Stimulated activated CD4-positive, alpha-beta T cell treated with anti-CD3 and anti-CD28 coated beads, Interleukin-15, amount 100 ng/mL, for 24 hours (primary cell): ENCODE measurements around the gene ZBTB34.
"Not testable (repeated sequence)": the region's sequence is repeated elsewhere in the genome, so short reads cannot be mapped to it uniquely, and the experiment has no call there.

ENCODE experiments used
- DNase-seq: peaks from one replicate; pipeline ENCODE4 v3.0.0-alpha.2; 2020

ZBTB34 gene, protein sequence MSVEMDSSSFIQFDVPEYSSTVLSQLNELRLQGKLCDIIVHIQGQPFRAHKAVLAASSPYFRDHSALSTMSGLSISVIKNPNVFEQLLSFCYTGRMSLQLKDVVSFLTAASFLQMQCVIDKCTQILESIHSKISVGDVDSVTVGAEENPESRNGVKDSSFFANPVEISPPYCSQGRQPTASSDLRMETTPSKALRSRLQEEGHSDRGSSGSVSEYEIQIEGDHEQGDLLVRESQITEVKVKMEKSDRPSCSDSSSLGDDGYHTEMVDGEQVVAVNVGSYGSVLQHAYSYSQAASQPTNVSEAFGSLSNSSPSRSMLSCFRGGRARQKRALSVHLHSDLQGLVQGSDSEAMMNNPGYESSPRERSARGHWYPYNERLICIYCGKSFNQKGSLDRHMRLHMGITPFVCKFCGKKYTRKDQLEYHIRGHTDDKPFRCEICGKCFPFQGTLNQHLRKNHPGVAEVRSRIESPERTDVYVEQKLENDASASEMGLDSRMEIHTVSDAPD

DNA sequence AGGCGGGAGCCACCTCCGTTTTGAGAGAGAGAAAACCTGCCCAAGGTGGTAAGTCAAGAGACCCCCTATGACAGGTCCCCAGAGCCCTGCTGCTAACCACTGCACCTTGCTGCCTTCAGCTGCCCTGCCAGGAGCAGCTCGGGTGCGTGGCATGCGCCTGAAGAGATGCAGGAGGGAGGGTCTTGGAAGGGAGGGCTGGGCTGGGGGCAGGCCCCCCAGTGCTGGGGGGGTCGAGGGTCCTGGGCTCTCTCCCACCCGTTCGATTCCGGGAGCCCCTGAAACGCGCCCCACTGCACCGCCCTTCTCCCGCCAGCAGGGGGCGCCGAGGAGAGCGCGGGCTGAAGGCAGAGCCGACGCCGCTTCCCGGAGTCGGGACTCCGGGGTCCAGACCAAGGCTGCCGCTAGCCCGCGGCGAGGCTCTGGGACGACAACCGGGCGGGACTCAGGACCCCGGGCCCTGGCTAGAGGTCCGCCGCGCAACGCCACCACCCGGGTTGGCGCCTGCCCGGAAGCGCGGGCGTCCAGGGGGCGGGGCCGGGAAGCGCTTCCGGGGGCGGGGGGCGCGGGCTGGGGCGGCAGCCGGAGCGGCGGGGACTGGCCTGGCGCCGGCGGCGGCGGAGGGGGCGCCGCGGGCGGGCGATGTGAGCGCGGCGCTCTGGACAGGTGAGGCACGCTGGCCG is at the start of gene ZBTB34:
TSS of gene ZBTB34 (plus strand) at position 563 of the 680 bp plus-strand sequence. CDS start 18,761 bp downstream, outside the sequence.
- DNase-seq, result peak; percentile 73

GRCh38 chr9:126813072-126813471 is 47.4 kb upstream of the ZBTB34 start:
- no peak for DNase-seq

DNA sequence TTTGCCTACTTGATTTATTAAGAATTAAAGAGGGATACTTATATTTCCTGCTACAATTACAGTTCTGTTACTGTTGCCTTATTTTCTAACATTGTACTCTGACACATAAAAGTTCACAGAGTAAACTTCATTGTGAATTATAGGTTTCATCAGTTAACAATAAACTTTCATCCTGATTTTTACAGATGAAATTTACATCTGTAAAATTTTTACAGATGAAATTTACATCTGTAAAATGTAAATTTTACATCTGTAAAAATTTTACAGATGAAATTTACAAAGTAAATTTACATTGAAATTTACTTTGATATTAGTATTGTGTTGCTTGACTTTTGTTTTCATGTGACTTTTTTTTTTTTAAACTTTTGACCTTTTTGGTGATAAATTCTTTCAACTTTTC is 46.3 kb upstream of the ZBTB34 start:
- no peak for DNase-seq

GRCh38 chr9:126817615-126818014 is 42.8 kb upstream of the ZBTB34 start:
- DNase-seq, result not testable (repeated sequence)

GRCh38 chr9:126818482-126818881 is 42.0 kb upstream of the ZBTB34 start:
- no peak for DNase-seq

DNA sequence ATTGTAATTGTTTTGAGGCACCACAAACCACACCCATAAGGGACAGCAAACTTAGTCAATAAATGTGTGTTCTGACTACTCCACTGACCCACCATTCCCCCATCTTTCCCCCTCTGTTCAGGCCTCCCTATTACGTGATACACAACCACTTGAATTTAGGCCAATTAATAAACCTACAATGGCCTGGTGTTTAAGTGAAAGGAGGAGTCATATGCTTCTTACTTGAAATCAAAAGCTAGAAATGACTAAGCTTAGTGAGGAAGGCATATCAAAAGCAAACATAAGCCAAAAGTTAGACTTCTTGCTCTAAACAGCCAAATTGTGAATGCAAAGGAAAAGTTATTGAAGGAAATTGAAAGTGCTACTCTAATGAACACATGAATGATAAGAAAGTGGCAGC is 41.0 kb upstream of the ZBTB34 start:
- no peak for DNase-seq

DNA sequence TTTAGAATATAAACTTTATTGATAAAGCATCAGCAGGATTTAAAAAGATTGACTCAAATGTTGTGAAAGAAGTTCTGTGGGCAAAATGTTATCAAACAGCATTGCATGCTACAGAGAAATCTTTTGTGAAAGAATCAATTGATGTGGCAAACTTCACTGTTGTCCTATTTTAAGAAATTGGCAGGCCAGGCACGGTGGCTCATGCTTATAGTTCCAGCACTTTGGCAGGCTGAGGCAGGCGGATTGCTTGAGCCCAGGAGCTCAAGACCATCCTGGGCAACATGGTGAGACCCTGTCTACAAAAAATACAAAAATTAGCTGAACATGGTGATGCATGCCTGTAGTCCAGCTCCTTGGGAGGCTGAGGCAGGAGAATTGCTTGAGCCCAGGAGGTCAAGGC is 38.2 kb upstream of the ZBTB34 start:
- DNase-seq, result no peak

DNA sequence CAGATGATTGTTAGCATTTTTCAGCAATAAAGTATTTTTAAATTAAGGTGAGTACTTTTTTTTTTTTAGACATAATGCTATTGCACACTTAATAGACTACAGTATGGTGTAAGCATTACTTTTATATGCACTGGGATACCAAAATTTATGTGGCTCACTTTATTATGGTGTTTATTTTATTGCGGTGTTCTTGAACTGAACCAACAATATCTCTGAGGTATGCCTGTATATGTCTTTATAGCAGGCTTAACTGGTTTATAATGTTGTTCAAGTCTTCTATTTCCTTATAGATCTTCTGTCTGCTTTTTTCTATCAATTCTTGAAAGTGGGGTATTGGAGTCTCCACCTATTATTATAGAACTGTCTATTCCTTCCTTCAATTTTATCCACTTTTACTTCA is 37.6 kb upstream of the ZBTB34 start:
- DNase-seq, result no peak

GRCh38 chr9:126824052-126824451 is 36.4 kb upstream of the ZBTB34 start:
- not testable (repeated sequence) for DNase-seq

DNA sequence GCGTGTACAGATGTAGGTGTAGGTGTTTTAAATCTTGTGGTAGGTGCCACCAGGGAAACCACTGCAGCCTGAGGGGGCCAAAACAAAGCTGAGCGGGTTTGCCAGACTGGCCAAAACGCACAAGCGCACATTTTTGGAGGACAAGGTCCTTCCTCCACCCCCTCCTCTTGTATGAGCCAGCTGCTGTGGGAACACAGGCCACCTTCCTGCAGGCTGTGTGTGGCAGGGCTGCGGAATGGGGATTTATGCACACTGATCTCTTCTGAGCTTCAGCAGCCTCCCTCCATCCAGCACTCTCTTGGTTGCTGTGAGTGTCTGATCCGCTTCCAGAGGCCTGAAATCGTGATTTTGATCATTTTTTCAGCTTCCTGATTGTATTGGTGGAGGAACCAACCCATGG is 33.2 kb upstream of the ZBTB34 start:
- DNase-seq, result no peak

GRCh38 chr9:126829035-126829434 is 31.4 kb upstream of the ZBTB34 start:
- no peak for DNase-seq

- no peak for DNase-seq
These were observed 29.6 kb upstream of the ZBTB34 start for GRCh38 chr9:126830827-126831226.

GRCh38 chr9:126832440-126832839 is 28.0 kb upstream of the ZBTB34 start:
- DNase-seq, result no peak

DNA sequence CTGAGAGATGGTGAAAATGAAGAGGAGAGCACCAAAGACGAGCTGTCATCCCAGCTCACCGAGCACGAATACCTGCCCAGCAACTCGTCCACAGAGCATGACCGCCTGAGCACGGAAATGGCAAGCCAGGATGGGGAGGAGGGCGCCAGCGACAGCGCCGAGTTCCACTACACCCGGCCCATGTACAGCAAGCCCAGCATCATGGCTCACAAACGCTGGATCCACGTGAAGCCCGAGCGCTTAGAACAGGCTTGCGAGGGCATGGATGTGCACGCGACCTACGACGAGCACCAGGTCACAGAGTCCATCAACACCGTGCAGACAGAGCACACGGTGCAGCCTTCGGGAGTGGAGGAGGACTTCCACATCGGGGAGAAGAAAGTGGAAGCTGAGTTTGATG is 27.4 kb upstream of the ZBTB34 start:
- DNase-seq, result no peak

- no peak for DNase-seq
These were observed 26.6 kb upstream of the ZBTB34 start for GRCh38 chr9:126833710-126834345.

GRCh38 chr9:126834672-126835071 is 25.8 kb upstream of the ZBTB34 start:
- no peak for DNase-seq

DNA sequence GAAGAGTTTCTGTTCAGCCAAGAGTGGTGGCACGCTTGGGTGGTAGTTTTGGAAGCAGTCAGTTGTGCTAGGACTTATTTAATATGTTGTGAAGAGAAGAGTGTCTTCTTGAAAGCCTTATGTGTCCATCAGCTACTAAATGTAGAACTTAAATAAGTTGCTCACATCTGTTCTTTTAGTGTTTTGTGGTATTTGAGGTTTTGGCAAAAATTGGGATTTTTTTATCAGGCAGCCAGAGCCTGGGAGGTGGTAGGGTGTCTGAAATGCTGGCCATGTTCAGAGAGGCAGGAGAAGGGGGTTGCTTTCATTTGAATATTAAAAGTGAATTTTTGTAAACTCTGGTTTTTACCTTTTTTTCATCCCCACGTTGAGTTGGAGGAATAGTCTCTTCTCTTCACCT is 24.2 kb upstream of the ZBTB34 start:
- no peak for DNase-seq

DNA sequence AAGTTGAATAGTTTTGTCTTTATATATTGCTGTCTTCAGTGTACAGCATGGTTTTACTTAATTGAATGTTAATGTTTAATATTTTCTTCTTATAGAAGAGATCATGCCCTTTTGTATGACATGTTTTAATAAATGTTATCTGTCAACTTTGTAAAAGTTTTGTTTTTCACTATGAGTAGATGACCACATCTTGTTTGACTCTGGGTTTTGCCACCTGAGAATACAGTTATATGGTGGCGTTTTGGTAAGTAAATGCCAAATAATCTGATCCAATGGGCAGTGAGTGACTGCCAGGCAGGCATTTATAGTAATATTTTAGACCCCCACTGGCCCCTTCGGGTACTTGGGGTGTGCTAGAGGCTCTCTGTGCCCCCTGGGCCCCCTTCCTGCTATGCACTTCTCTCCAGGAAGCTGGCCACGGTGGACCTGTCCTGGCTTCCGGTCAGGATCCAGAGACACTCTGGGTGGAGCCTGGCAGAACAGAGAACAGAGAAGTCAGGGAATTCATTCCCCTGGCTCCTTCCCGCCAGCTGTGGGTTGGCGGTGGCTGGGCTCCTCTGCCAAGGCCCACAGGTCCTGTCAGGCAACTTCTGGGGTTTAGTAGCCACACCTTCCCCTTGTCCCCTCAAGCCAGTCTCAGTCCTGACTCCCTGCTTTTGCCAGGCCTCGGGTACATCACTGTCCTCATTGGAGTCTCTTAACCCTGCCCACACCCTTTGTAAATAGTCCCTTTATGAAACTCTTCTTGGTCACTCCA is 22.2 kb upstream of the ZBTB34 start:
- no peak for DNase-seq

GRCh38 chr9:126838895-126839294 is 21.5 kb upstream of the ZBTB34 start:
- DNase-seq, result no peak

GRCh38 chr9:126839301-126839700 is 21.1 kb upstream of the ZBTB34 start:
- no peak for DNase-seq

GRCh38 chr9:126842220-126842842 is 18.1 kb upstream of the ZBTB34 start:
- no peak for DNase-seq
